Stomach smooth muscle (tissue), 2 donors: ENCODE measurements around the gene ZNF384.
A peak's percentile ranks its signal among the peaks of the same experiment; 100 is the strongest.

Experiments
- H3K27ac ChIP-seq: one replicate; pipeline ENCODE4 v1.7.0; 2013; ENCODE audit warnings: mild to moderate bottlenecking, low read length, inconsistent platforms
- H3K27me3 ChIP-seq, 2 donors: one replicate each; pipeline ENCODE4 v1.7.0; 2013; ENCODE audit warnings: low read length in 2 of 2; ENCODE audit not compliant: insufficient read depth in 2 of 2, control insufficient read depth in 1 of 2
- H3K36me3 ChIP-seq, 2 donors: one replicate each; pipeline ENCODE4 v1.7.0; 2013; ENCODE audit warnings: low read length in 2 of 2; ENCODE audit not compliant: control insufficient read depth in 2 of 2, insufficient read depth in 2 of 2
- H3K4me1 ChIP-seq: one replicate; pipeline ENCODE4 v1.7.0; 2013; ENCODE audit warnings: low read length; ENCODE audit not compliant: control insufficient read depth, insufficient read depth
- H3K4me3 ChIP-seq, 2 donors: one replicate each; pipeline ENCODE4 v1.7.0; 2013; ENCODE audit warnings: low read length in 2 of 2
- H3K9ac ChIP-seq, 2 donors: one replicate each; pipeline ENCODE4 v1.7.0; 2013; ENCODE audit warnings: low read length in 2 of 2, mild to moderate bottlenecking in 1 of 2
- H3K9me3 ChIP-seq, 2 donors: one replicate each; pipeline ENCODE4 v1.7.0; 2013; ENCODE audit warnings: low read length in 2 of 2; ENCODE audit not compliant: control insufficient read depth in 2 of 2
- donor health status: healthy.
- donor health status: Pancreatic carcinoma.

The ZNF384 gene

GRCh38 chr12:6650832-6651231, 38.3 kb downstream of the ZNF384 start:
- H3K36me3 ChIP-seq: peaks cover 37 to 39% of the 10 kb centered on the region in 2 donors

GRCh38 chr12:6647083-6647604, 42.0 kb downstream of the ZNF384 start, which contains the start of gene ACRBP:
Gene ACRBP (minus strand): TSS chr12:6647432. CDS start chr12:6647366, 66 bp downstream.
- no peaks in the 10 kb centered on the region for H3K27me3 ChIP-seq
- peaks cover 17% of the 10 kb centered on the region in 2 donors for H3K36me3 ChIP-seq
- peaks cover 7% of the 10 kb centered on the region for H3K4me1 ChIP-seq
- H3K9me3 ChIP-seq: no peaks in the 10 kb centered on the region
- peak within 1 kb of the TSS; percentile 73 to 77 for H3K4me3 ChIP-seq
- H3K27ac ChIP-seq: no peak within 1 kb of the TSS
- H3K9ac ChIP-seq: peak within 1 kb of the TSS; percentile 72 to 79

More at GRCh38 chr12:6650832-6651231, 38.3 kb downstream of the ZNF384 start:
- no peak overlapping the region for H3K4me3 ChIP-seq
- no peak overlapping the region for H3K9ac ChIP-seq
- no peaks in the 10 kb centered on the region for H3K9me3 ChIP-seq
- H3K27me3 ChIP-seq: no peaks in the 10 kb centered on the region
- no peak overlapping the region for H3K27ac ChIP-seq
- H3K4me1 ChIP-seq: peaks cover 7% of the 10 kb centered on the region

- H3K4me3 ChIP-seq: peak overlapping the region; percentile 73 to 77
- peaks cover 13% of the 10 kb centered on the region in 2 donors for H3K36me3 ChIP-seq
- H3K9ac ChIP-seq: peak overlapping the region; percentile 72 to 79
- H3K27ac ChIP-seq: no peak overlapping the region
- H3K4me1 ChIP-seq: peaks cover 7% of the 10 kb centered on the region
- no peaks in the 10 kb centered on the region for H3K27me3 ChIP-seq
- no peaks in the 10 kb centered on the region for H3K9me3 ChIP-seq
Observed at GRCh38 chr12:6646276-6647082, 42.7 kb downstream of the ZNF384 start.

DNA sequence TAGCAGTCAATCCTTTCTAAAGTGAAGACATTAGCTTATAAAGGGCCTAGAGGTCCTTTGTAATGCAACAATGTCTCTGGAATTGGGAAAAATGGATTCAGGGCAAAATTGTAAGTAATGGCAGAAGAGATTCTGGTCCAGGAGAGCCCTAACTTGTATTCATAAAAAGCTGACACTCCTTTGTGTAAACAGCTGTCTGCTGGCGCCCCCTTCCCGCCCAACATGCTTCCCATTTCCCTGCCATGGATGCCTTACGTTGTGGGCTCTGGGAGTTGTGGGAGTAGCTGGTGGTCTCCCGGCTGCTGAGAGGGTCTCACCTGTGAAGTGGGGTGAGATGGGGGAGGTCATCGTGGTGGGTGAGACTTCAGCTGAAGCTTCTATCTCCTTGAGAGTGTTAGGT, 44.3 kb downstream of the ZNF384 start:
- H3K27ac ChIP-seq: no peak overlapping the region

DNA sequence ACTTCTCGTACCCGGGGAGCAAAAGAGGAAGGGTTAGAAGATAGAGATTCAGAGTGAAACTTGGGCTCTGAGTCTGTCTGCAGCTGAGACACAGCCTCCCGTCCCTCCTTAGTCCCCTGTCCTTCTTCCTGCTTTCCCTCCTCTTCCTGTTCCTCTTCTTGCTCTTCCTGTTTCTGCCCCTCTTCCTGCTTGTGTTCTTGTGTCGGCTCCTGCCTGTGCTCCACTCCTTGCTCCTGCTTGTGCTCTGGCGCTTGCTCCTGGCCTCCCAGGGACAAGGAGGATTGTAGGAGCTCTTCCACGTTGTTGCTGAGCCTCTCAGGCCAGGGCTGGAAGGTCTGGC, 44.9 kb downstream of the ZNF384 start:
- Histone ChIP-seq H3K36me3 (no peaks in the 10 kb centered on the region), H3K9me3 (no peaks in the 10 kb centered on the region), H3K27ac (no peak overlapping the region), H3K4me3 (no peak overlapping the region), H3K9ac (no peak overlapping the region), H3K27me3 (no peaks in the 10 kb centered on the region), H3K4me1 (peaks cover 7% of the 10 kb centered on the region)

More for the DNA sequence above, 44.3 kb downstream of the ZNF384 start:
- no peaks in the 10 kb centered on the region for H3K9me3 ChIP-seq
- no peaks in the 10 kb centered on the region for H3K27me3 ChIP-seq
- H3K36me3 ChIP-seq: no peaks in the 10 kb centered on the region
- no peak overlapping the region for H3K4me3 ChIP-seq
- H3K4me1 ChIP-seq: peaks cover 7% of the 10 kb centered on the region
- H3K9ac ChIP-seq: no peak overlapping the region

- Histone ChIP-seq H3K27ac (no peak overlapping the region), H3K27me3 (no peaks in the 10 kb centered on the region)
Observed at GRCh38 chr12:6643569-6644256, 45.5 kb downstream of the ZNF384 start.

GRCh38 chr12:6641131-6641530, 48.0 kb downstream of the ZNF384 start:
- Histone ChIP-seq H3K9ac (no peak overlapping the region), H3K27me3 (no peaks in the 10 kb centered on the region), H3K9me3 (no peaks in the 10 kb centered on the region), H3K4me3 (no peak overlapping the region), H3K36me3 (no peaks in the 10 kb centered on the region), H3K4me1 (no peaks in the 10 kb centered on the region), H3K27ac (no peak overlapping the region)

More at GRCh38 chr12:6643569-6644256, 45.5 kb downstream of the ZNF384 start:
- H3K4me3 ChIP-seq: no peak overlapping the region
- no peak overlapping the region for H3K9ac ChIP-seq
- peaks cover 7% of the 10 kb centered on the region for H3K4me1 ChIP-seq
- H3K9me3 ChIP-seq: no peaks in the 10 kb centered on the region
- H3K36me3 ChIP-seq: no peaks in the 10 kb centered on the region

DNA sequence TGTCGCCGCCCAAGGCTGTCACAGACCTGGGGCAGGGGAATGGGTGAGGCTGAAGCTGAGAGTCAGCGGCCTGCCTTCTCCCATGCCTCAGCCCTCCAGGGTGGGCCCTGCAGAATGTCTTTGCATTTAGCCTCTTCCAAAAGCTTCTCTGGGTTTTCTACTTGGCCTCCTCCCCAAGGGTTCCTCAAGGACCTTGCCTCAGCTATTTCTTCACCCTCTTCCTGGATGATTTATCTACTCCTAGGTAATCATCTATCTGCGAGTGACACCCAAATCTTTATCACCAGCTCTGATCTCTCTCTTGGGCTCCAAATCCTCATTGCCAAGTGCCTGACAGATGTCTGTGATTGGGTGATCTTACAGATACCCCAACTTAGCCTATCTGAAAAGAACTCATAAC, 48.7 kb downstream of the ZNF384 start:
- Histone ChIP-seq H3K4me1 (no peaks in the 10 kb centered on the region), H3K27ac (no peak overlapping the region), H3K4me3 (no peak overlapping the region), H3K27me3 (no peaks in the 10 kb centered on the region), H3K9me3 (no peaks in the 10 kb centered on the region), H3K36me3 (no peaks in the 10 kb centered on the region), H3K9ac (no peak overlapping the region)

- H3K9ac ChIP-seq: no peak overlapping the region
- no peaks in the 10 kb centered on the region for H3K9me3 ChIP-seq
- no peak overlapping the region for H3K4me3 ChIP-seq
- no peaks in the 10 kb centered on the region for H3K27me3 ChIP-seq
- H3K27ac ChIP-seq: no peak overlapping the region
- H3K4me1 ChIP-seq: no peaks in the 10 kb centered on the region
- no peaks in the 10 kb centered on the region for H3K36me3 ChIP-seq
Observed at GRCh38 chr12:6639151-6639801, 49.9 kb downstream of the ZNF384 start.

GRCh38 chr12:6638305-6638704, 50.9 kb downstream of the ZNF384 start:
- Histone ChIP-seq H3K4me3 (no peak overlapping the region), H3K36me3 (no peaks in the 10 kb centered on the region), H3K9me3 (no peaks in the 10 kb centered on the region), H3K4me1 (no peaks in the 10 kb centered on the region), H3K27me3 (no peaks in the 10 kb centered on the region), H3K9ac (no peak overlapping the region), H3K27ac (no peak overlapping the region)
